HUES6 (cell line): ENCODE measurements around the gene TMEM273.

Experiments
- H3K27ac ChIP-seq: 2 replicates; pipeline ENCODE4 v1.7.0; 2013; ENCODE audit warnings: low read depth, mild to moderate bottlenecking, low read length, inconsistent platforms
- H3K27me3 ChIP-seq: 2 replicates; pipeline ENCODE4 v1.6.1; 2013; ENCODE audit warnings: low read length; ENCODE audit not compliant: control insufficient read depth, insufficient read depth
- H3K36me3 ChIP-seq: 2 replicates; pipeline ENCODE4 v1.6.1; 2013; ENCODE audit warnings: low read length; ENCODE audit not compliant: control insufficient read depth, insufficient read depth
- H3K4me1 ChIP-seq: 2 replicates; pipeline ENCODE4 v1.6.1; 2013; ENCODE audit warnings: low read length; ENCODE audit not compliant: control insufficient read depth, insufficient read depth
- H3K4me3 ChIP-seq: 2 replicates; pipeline ENCODE4 v1.5.1; 2013; ENCODE audit warnings: low read depth, low read length
- H3K9ac ChIP-seq: one replicate; pipeline ENCODE4 v1.6.1; 2013; ENCODE audit warnings: mild to moderate bottlenecking, low read length
- H3K9me3 ChIP-seq: 2 replicates; pipeline ENCODE4 v1.6.1; 2013; ENCODE audit warnings: low read depth, low read length; ENCODE audit not compliant: control insufficient read depth, insufficient read depth

TMEM273 gene

DNA sequence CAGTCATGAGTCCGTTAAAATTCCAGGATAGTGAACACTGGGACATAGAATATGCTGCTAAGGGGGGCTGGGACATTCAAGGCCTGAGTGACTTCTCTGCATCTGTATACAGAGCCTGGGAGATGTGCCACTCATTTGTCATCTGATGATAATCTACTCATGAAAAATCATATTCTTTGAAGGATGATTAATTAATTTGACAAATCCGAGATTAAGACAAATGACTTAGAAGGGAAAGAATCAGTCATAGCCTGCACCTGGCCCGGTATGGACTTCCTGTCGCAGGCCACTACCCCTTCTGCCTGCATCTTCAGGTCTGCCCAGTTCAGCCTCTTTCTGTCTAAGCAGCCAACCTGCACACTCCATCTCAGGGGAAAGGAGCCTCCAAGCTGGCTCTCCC, 35.5 kb downstream of the TMEM273 start:
- Histone ChIP-seq H3K9me3 (no peaks in the 10 kb centered on the region), H3K27me3 (no peaks in the 10 kb centered on the region), H3K4me1 (no peaks in the 10 kb centered on the region), H3K9ac (no peak overlapping the region), H3K36me3 (no peaks in the 10 kb centered on the region), H3K27ac (no peak overlapping the region), H3K4me3 (no peak overlapping the region)

GRCh38 chr10:49152037-49152436, 36.2 kb downstream of the TMEM273 start:
- Histone ChIP-seq H3K36me3 (no peaks in the 10 kb centered on the region), H3K27me3 (no peaks in the 10 kb centered on the region), H3K9ac (no peak overlapping the region), H3K4me1 (no peaks in the 10 kb centered on the region), H3K27ac (no peak overlapping the region), H3K4me3 (no peak overlapping the region), H3K9me3 (peaks cover 3% of the 10 kb centered on the region; the same call in 1 of the 2 replicates)

DNA sequence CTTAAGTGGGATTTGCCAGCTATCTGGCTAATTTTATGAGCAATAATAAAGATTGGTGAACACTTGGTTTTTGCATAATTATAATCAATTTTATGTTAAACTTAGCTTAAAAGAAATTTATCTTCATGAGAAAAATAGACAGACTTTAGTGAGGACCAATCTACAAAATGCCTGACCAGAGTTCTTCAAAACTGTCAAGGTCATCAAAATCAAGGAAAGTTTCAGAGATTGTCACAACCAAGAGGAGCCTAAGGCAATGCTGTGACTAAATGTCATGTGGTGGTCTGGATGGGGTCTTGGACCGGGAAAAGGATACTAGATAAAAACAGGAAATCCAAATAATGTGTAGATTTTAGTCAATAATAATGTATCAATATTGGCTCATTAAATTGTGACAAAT, 36.7 kb downstream of the TMEM273 start:
- Histone ChIP-seq H3K27me3 (no peaks in the 10 kb centered on the region), H3K36me3 (no peaks in the 10 kb centered on the region), H3K4me1 (no peaks in the 10 kb centered on the region), H3K4me3 (no peak overlapping the region), H3K27ac (no peak overlapping the region), H3K9ac (no peak overlapping the region), H3K9me3 (peaks cover 3% of the 10 kb centered on the region; the same call in 1 of the 2 replicates)

- Histone ChIP-seq H3K27ac (no peak overlapping the region), H3K27me3 (no peaks in the 10 kb centered on the region), H3K4me1 (no peaks in the 10 kb centered on the region), H3K9me3 (peaks cover 3% of the 10 kb centered on the region; the same call in 1 of the 2 replicates), H3K9ac (no peak overlapping the region), H3K36me3 (no peaks in the 10 kb centered on the region), H3K4me3 (no peak overlapping the region)
Observed at GRCh38 chr10:49151025-49151445, 37.2 kb downstream of the TMEM273 start.

DNA sequence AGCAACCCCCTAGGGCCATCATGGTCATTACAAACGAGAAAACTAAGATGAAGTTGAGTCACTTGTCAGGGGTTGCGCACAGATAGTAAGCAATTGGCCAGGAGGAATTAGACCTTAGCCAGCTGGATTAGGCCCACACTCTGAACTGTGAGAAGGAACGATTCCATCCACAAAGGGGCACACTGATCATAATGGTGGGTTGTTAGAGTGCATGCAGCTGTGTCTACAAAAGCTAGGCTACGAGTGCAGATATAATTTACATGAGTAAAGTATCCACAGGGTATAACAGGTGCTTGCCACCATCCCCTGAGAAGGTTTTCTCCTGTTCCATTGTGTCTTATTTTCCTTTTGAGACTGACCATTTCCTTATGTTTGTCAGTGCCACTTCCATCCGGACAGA, 37.8 kb downstream of the TMEM273 start:
- H3K9me3 ChIP-seq, result peaks cover 3% of the 10 kb centered on the region; the same call in 1 of the 2 replicates
- no peak overlapping the region for H3K27ac ChIP-seq
- no peaks in the 10 kb centered on the region for H3K36me3 ChIP-seq
- H3K9ac ChIP-seq, result no peak overlapping the region
- H3K4me3 ChIP-seq, result no peak overlapping the region
- no peaks in the 10 kb centered on the region for H3K4me1 ChIP-seq
- H3K27me3 ChIP-seq, result no peaks in the 10 kb centered on the region

DNA sequence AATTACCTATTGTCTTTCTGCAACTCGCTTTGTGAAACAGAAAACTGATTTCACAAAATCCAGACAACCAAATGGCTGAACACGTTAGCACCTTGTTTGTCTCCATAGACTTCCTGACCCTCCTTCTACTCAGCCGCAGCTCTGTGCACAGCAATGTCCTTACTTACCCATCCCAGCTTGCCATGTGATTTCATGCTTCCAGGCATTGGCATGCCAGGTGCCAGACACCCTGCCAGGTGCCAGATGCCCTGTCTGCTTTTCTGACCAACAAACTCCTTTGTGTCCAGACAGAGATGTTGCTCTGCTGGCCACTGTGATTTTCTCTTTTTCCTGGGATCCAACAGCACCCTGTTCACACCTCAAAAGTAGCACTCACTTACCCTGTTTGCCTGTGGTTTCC, 38.3 kb downstream of the TMEM273 start:
- Histone ChIP-seq H3K27me3 (no peaks in the 10 kb centered on the region), H3K27ac (no peak overlapping the region), H3K36me3 (no peaks in the 10 kb centered on the region), H3K4me3 (no peak overlapping the region), H3K4me1 (no peaks in the 10 kb centered on the region), H3K9ac (no peak overlapping the region), H3K9me3 (peaks cover 3% of the 10 kb centered on the region; the same call in 1 of the 2 replicates)

GRCh38 chr10:49144058-49144720, 44.0 kb downstream of the TMEM273 start:
- Histone ChIP-seq H3K4me3 (no peak overlapping the region), H3K36me3 (no peaks in the 10 kb centered on the region), H3K27ac (no peak overlapping the region), H3K4me1 (peaks cover 20% of the 10 kb centered on the region; the same call in 1 of the 2 replicates), H3K27me3 (no peaks in the 10 kb centered on the region), H3K9me3 (peaks cover 3% of the 10 kb centered on the region; the same call in 1 of the 2 replicates), H3K9ac (no peak overlapping the region)

DNA sequence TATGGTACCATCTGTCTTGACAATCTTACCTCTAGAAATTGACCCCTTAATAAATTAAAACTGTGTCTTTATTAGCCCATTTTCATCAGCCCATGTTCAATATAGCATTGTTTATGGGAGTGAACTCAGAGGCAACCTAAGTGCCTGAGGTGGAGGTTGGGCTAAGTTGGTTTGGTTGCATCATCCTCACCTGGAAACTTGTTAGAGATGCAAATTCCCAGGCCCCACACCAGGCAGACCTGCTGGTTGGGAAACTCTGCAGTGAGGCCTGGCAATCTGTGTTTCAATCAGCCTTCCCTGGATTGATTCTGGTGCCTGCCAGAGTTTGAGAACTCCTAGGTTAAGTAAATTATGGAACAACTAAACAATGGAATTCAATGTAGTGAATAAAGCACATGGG, 44.9 kb downstream of the TMEM273 start:
- Histone ChIP-seq H3K27me3 (no peaks in the 10 kb centered on the region), H3K9ac (no peak overlapping the region), H3K36me3 (no peaks in the 10 kb centered on the region), H3K9me3 (peaks cover 3% of the 10 kb centered on the region; the same call in 1 of the 2 replicates), H3K4me3 (no peak overlapping the region), H3K27ac (peak overlapping the region; percentile 64; the same call in 1 of the 2 replicates), H3K4me1 (peaks cover 20% of the 10 kb centered on the region; the same call in 1 of the 2 replicates)

DNA sequence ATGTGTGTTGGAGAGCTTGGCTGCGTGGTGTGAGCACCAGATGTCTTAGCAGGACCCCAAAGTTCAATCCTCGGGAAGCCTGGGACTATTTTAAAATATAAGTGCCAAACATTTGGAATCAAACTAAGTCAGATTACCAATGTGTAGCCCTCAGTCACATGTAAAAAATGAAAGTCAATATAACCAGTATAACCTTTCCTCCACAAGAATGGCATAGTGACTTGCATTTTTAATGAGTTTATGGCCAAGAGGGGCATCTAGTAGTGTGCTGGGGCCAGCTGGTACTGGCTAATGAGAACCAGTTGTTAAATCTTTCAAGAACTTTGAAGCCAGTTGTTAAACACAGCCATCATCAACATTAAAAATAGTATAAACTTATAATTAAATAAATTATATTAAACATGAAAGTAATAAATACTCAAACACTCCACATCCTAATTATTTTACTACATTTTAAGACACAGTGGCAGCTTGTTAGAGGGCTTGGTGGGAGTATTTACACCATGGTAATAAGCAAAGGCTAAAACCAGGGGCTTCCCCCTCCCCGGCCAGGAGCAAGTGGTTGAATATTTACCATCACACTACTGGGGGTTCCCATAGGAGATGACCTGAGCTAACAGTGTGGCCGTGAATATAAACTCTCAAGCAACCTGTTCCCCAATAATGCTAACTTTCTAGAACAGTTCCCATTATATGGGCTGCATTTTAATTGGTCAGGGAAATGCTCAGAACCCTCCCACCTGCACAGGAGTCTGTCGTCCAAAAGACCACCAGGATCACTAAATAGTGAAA, 46.5 kb downstream of the TMEM273 start:
- peaks cover 5% of the 10 kb centered on the region; the same call in 1 of the 2 replicates for H3K9me3 ChIP-seq
- H3K27ac ChIP-seq, result no peak overlapping the region
- no peak overlapping the region for H3K4me3 ChIP-seq
- no peaks in the 10 kb centered on the region for H3K27me3 ChIP-seq
- no peaks in the 10 kb centered on the region for H3K36me3 ChIP-seq
- peaks cover 20% of the 10 kb centered on the region; the same call in 1 of the 2 replicates for H3K4me1 ChIP-seq
- no peak overlapping the region for H3K9ac ChIP-seq

- Histone ChIP-seq H3K9me3 (peaks cover 5% of the 10 kb centered on the region; the same call in 1 of the 2 replicates), H3K36me3 (no peaks in the 10 kb centered on the region), H3K9ac (no peak overlapping the region), H3K4me3 (no peak overlapping the region), H3K27me3 (no peaks in the 10 kb centered on the region), H3K27ac (no peak overlapping the region), H3K4me1 (peaks cover 20% of the 10 kb centered on the region; the same call in 1 of the 2 replicates)
Observed at GRCh38 chr10:49140304-49141177, 47.6 kb downstream of the TMEM273 start.
